Mesenchymal stem cell (in vitro differentiated cells and primary cell): ENCODE data around the gene UTP11.

Source experiments
- DNase-seq: peaks from one replicate; pipeline ENCODE4 v3.0.0-alpha.2; 2013
- H2AFZ ChIP-seq: one replicate; pipeline ENCODE4 v1.6.1; 2013; ENCODE audit warnings: low read depth, mild to moderate bottlenecking, control low read depth, inconsistent platforms, low read length, moderate library complexity
- H2AK5ac ChIP-seq: 2 replicates; pipeline ENCODE4 v1.6.1; 2013; ENCODE audit warnings: low read length, moderate library complexity, mild to moderate bottlenecking, inconsistent platforms; ENCODE audit not compliant: severe bottlenecking
- H2BK120ac ChIP-seq: one replicate; pipeline ENCODE4 v1.6.1; 2013; ENCODE audit warnings: low read depth, mild to moderate bottlenecking, inconsistent platforms, low read length, moderate library complexity
- H2BK12ac ChIP-seq, 2 experiments: one replicate each; pipeline ENCODE4 v1.6.1; 2013; ENCODE audit warnings: inconsistent platforms in 2 of 2, low read length in 2 of 2, mild to moderate bottlenecking in 2 of 2, moderate library complexity in 2 of 2, control low read depth in 1 of 2
- H2BK15ac ChIP-seq: one replicate; pipeline ENCODE4 v1.6.1; 2013; ENCODE audit warnings: mild to moderate bottlenecking, low read depth, inconsistent platforms; ENCODE audit not compliant: poor library complexity, severe bottlenecking
- H2BK5ac ChIP-seq: 2 replicates; pipeline ENCODE4 v1.6.1; 2013; ENCODE audit warnings: low read depth, mild to moderate bottlenecking, low read length, control low read depth, inconsistent platforms; ENCODE audit not compliant: poor library complexity, severe bottlenecking
- H3K14ac ChIP-seq, 2 experiments: one replicate each; pipeline ENCODE4 v1.6.1; 2013; ENCODE audit warnings: inconsistent platforms in 2 of 2, low read length in 2 of 2, control low read depth in 1 of 2, mild to moderate bottlenecking in 1 of 2, moderate library complexity in 1 of 2
- H3K18ac ChIP-seq, 2 experiments: one replicate each; pipeline ENCODE4 v1.6.1; 2013; ENCODE audit warnings: inconsistent platforms in 2 of 2, low read length in 2 of 2, control low read depth in 1 of 2, low read depth in 1 of 2, mild to moderate bottlenecking in 1 of 2
- H3K23ac ChIP-seq, 2 experiments: one replicate each; pipeline ENCODE4 v1.6.1; 2013; ENCODE audit warnings: inconsistent platforms in 2 of 2, low read length in 2 of 2, mild to moderate bottlenecking in 2 of 2, moderate library complexity in 2 of 2, control low read depth in 1 of 2
- H3K27ac ChIP-seq: 2 replicates; pipeline ENCODE4 v1.5.1; 2013; ENCODE audit warnings: mild to moderate bottlenecking, moderate library complexity, low read length, control low read depth, inconsistent platforms; ENCODE audit not compliant: poor library complexity, severe bottlenecking
- H3K27me3 ChIP-seq, 2 experiments: 2 replicates each; pipeline versions ENCODE4 v1.6.1 to v1.7.0; 2013; ENCODE audit warnings: low read length in 2 of 2, mild to moderate bottlenecking in 2 of 2, moderate library complexity in 2 of 2, control low read depth in 1 of 2, inconsistent platforms in 1 of 2; ENCODE audit not compliant: control insufficient read depth in 1 of 2, insufficient read depth in 1 of 2
- H3K36me3 ChIP-seq, 2 experiments: 2 replicates each; pipeline versions ENCODE4 v1.6.1 to v1.7.0; 2013; ENCODE audit warnings: low read length in 2 of 2, control low read depth in 1 of 2, inconsistent platforms in 1 of 2, low read depth in 1 of 2, mild to moderate bottlenecking in 1 of 2; ENCODE audit not compliant: insufficient read depth in 2 of 2, control insufficient read depth in 1 of 2
- H3K4ac ChIP-seq, 2 experiments: one replicate each; pipeline ENCODE4 v1.6.1; 2013; ENCODE audit warnings: inconsistent platforms in 2 of 2, low read length in 2 of 2, mild to moderate bottlenecking in 2 of 2, moderate library complexity in 2 of 2, control low read depth in 1 of 2, low read depth in 1 of 2
- H3K4me1 ChIP-seq: 2 replicates; pipeline ENCODE4 v1.6.1; 2013; ENCODE audit warnings: low read depth, low read length, control low read depth; ENCODE audit not compliant: control insufficient read depth, insufficient read depth
- H3K4me2 ChIP-seq: 2 replicates; pipeline ENCODE4 v1.6.1; 2013; ENCODE audit warnings: low read length, mild to moderate bottlenecking, inconsistent platforms; ENCODE audit not compliant: poor library complexity, severe bottlenecking
- H3K4me3 ChIP-seq, 2 experiments: 2 replicates each; pipeline versions ENCODE4 v1.5.1 to v1.7.0; 2013; ENCODE audit warnings: low read length in 2 of 2, mild to moderate bottlenecking in 2 of 2, control low read depth in 1 of 2, low read depth in 1 of 2; ENCODE audit not compliant: insufficient read depth in 1 of 2
- H3K79me1 ChIP-seq: replicated peaks from 2 replicates; pipeline ENCODE4 v1.6.1; 2013; ENCODE audit warnings: mild to moderate bottlenecking, control low read depth, low read length, inconsistent platforms; ENCODE audit not compliant: poor library complexity, severe bottlenecking
- H3K9ac ChIP-seq: 2 replicates; pipeline ENCODE4 v1.7.0; 2013; ENCODE audit warnings: mild to moderate bottlenecking, low read length, moderate library complexity
- H3K9me3 ChIP-seq: 2 replicates; pipeline ENCODE4 v1.7.0; 2013; ENCODE audit warnings: mild to moderate bottlenecking, low read length; ENCODE audit not compliant: control insufficient read depth
- H4K8ac ChIP-seq: one replicate; pipeline ENCODE4 v1.6.1; 2013; ENCODE audit warnings: inconsistent platforms, mild to moderate bottlenecking, low read length, moderate library complexity
- H4K91ac ChIP-seq: one replicate; pipeline ENCODE4 v1.6.1; 2013; ENCODE audit warnings: mild to moderate bottlenecking, low read length, inconsistent platforms
- WGBS: methylation state at CpG from one replicate; pipeline ENCODE4 v1.1.7; 2013; ENCODE audit warnings: mixed read lengths; 5-methylcytosine and 5-hydroxymethylcytosine counted together

UTP11 gene

GRCh38 chr1:37997256-37998088, 15.1 kb upstream of the UTP11 start:
- no peak overlapping the region for H3K14ac ChIP-seq
- H3K79me1 ChIP-seq, result peaks cover 29% of the 10 kb centered on the region
- H2BK5ac ChIP-seq, result no peak overlapping the region
- H3K4me3 ChIP-seq, result no peak overlapping the region
- no peak overlapping the region for H2BK15ac ChIP-seq
- H3K36me3 ChIP-seq, result peaks cover 21 to 45% of the 10 kb centered on the region in 2 experiments
- peak overlapping the region; percentile 22 for H4K91ac ChIP-seq
- no peak overlapping the region for H3K4me2 ChIP-seq
- H2AK5ac ChIP-seq, result no peak overlapping the region
- H3K4me1 ChIP-seq, result peaks cover 43% of the 10 kb centered on the region
- H3K23ac ChIP-seq, result no peak overlapping the region
- H3K27me3 ChIP-seq, result no peaks in the 10 kb centered on the region
- H3K9me3 ChIP-seq, result no peaks in the 10 kb centered on the region
- H3K27ac ChIP-seq, result no peak overlapping the region
- no peak overlapping the region for H3K4ac ChIP-seq
- H2BK12ac ChIP-seq, result peak overlapping the region; percentile 46 to 59
- WGBS, result 92% methylated on average over 20 of the region's 25 CpGs
- no peak for DNase-seq
- H2AFZ ChIP-seq, result no peak overlapping the region
- H4K8ac ChIP-seq, result peak overlapping the region; percentile 77
- peak overlapping the region; percentile 72 for H3K9ac ChIP-seq
- H3K18ac ChIP-seq, result no peak overlapping the region
- no peak overlapping the region for H2BK120ac ChIP-seq

DNA sequence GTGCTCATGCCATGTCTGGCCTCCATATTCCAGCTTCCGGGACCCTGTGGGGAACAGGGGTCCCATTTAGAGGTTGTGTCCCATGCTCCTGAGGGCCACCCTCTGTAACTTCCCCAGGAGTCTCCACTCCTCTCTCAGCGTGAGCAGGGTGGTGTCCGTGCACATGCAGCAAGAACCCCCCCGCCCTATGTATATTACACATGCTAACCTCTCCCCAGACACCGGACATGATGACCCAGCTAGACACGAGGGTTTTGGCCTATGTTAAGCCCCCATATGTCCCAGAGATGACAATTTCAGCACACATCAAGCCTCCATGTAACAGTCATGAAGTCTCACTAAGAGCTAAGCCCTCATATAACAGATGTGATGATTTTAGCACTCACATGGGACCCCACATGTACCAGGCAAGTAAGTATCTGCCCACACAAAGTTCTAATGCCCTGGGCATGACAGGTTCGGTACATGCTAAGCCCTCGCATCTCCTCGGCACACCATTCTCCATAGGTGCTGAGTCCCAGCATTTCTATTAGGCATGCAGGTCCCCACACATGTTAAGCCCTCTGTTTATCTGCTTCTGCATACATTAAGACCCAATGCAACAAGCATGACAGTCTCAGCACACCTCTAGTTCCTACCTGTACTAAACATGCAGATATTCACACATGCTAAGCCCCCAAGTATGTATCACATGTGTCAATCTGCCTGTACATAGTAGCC, 14.3 kb upstream of the UTP11 start:
- Histone ChIP-seq H3K4me1 (peaks cover 50% of the 10 kb centered on the region), H3K9ac (peak overlapping the region; percentile 30), H2BK15ac (peak overlapping the region; percentile 62), H3K4ac (peak overlapping the region in 1 of 2 experiments; percentile 97), H3K4me3 (no peak overlapping the region), H4K8ac (no peak overlapping the region), H3K14ac (no peak overlapping the region), H3K36me3 (peaks cover 21 to 50% of the 10 kb centered on the region in 2 experiments), H3K27ac (peak overlapping the region; percentile 84), H2AFZ (no peak overlapping the region), H2BK12ac (no peak overlapping the region), H3K18ac (peak overlapping the region in 1 of 2 experiments; percentile 98), H3K9me3 (no peaks in the 10 kb centered on the region), H3K23ac (no peak overlapping the region), H3K79me1 (peaks cover 29% of the 10 kb centered on the region), H2BK5ac (no peak overlapping the region), H2AK5ac (no peak overlapping the region), H3K27me3 (no peaks in the 10 kb centered on the region), H4K91ac (peak overlapping the region; percentile 80), H2BK120ac (peak overlapping the region; percentile 2), H3K4me2 (no peak overlapping the region)
- WGBS, result 95% methylated on average over 9 of the region's 9 CpGs
- no peak for DNase-seq

DNA sequence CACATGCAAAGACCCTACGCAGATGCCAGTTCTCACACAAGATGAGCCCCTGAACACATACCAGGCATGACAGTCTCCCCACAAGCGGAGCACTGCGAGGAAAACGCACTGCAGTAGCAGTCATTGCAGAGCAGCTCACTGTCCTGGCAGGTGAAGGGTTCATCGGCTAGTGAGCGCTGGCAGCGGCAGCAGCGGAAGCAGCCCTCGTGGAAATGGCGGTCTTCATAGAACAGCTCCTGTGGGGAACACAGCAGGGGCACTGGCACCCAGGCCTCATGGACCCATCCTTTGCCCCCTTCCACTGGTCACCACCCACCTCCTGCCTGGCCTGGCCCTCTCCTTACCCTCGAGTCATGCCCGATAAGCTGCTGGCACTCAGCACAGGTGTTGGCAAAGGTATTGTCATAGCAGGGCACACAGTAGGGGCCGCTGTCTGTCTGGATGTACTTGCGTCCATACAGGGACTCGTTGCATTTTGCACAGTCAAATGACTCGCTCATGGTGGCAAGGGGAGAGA, 13.6 kb upstream of the UTP11 start:
- peak overlapping the region; percentile 88 for H4K91ac ChIP-seq
- H3K4ac ChIP-seq, result peak overlapping the region; percentile 97 to 99
- peak overlapping the region; percentile 95 for H2BK5ac ChIP-seq
- H3K23ac ChIP-seq, result peak overlapping the region in 1 of 2 experiments; percentile 91
- peak overlapping the region; percentile 84 for H3K27ac ChIP-seq
- H3K18ac ChIP-seq, result peak overlapping the region; percentile 96 to 98
- peaks cover 29% of the 10 kb centered on the region for H3K79me1 ChIP-seq
- peak overlapping the region in 1 of 2 experiments; percentile 88 for H3K14ac ChIP-seq
- no peak overlapping the region for H2AFZ ChIP-seq
- H3K36me3 ChIP-seq, result peaks cover 21 to 50% of the 10 kb centered on the region in 2 experiments
- H3K4me2 ChIP-seq, result no peak overlapping the region
- H2BK12ac ChIP-seq, result peak overlapping the region; percentile 98 to 99
- no peak overlapping the region for H2BK15ac ChIP-seq
- WGBS, result 80% methylated on average over 16 of the region's 16 CpGs
- peak overlapping the region; percentile 86 for H4K8ac ChIP-seq
- peaks cover 57% of the 10 kb centered on the region for H3K4me1 ChIP-seq
- peak overlapping the region in 1 of 2 experiments; percentile 65 for H3K4me3 ChIP-seq
- H3K27me3 ChIP-seq, result no peaks in the 10 kb centered on the region
- no peak for DNase-seq
- peak overlapping the region; percentile 83 for H2BK120ac ChIP-seq
- H2AK5ac ChIP-seq, result peak overlapping the region; percentile 37
- no peaks in the 10 kb centered on the region for H3K9me3 ChIP-seq
- H3K9ac ChIP-seq, result peak overlapping the region; percentile 85
